Mesenchymal stem cell (in vitro differentiated cells and primary cell): ENCODE measurements around the gene KRTAP29-1.
"Not testable (repeated sequence)": the region's sequence is repeated elsewhere in the genome, so short reads cannot be mapped to it uniquely, and the experiment has no call there.

ENCODE experiments used
- DNase-seq: peaks from one replicate; pipeline ENCODE4 v3.0.0-alpha.2; 2013
- H2AFZ ChIP-seq: one replicate; pipeline ENCODE4 v1.6.1; 2013; ENCODE audit warnings: low read depth, mild to moderate bottlenecking, control low read depth, inconsistent platforms, low read length, moderate library complexity
- H2AK5ac ChIP-seq: 2 replicates; pipeline ENCODE4 v1.6.1; 2013; ENCODE audit warnings: low read length, moderate library complexity, mild to moderate bottlenecking, inconsistent platforms; ENCODE audit not compliant: severe bottlenecking
- H2BK120ac ChIP-seq: one replicate; pipeline ENCODE4 v1.6.1; 2013; ENCODE audit warnings: low read depth, mild to moderate bottlenecking, inconsistent platforms, low read length, moderate library complexity
- H2BK12ac ChIP-seq, 2 experiments: one replicate each; pipeline ENCODE4 v1.6.1; 2013; ENCODE audit warnings: inconsistent platforms in 2 of 2, low read length in 2 of 2, mild to moderate bottlenecking in 2 of 2, moderate library complexity in 2 of 2, control low read depth in 1 of 2
- H2BK15ac ChIP-seq: one replicate; pipeline ENCODE4 v1.6.1; 2013; ENCODE audit warnings: mild to moderate bottlenecking, low read depth, inconsistent platforms; ENCODE audit not compliant: poor library complexity, severe bottlenecking
- H2BK5ac ChIP-seq: 2 replicates; pipeline ENCODE4 v1.6.1; 2013; ENCODE audit warnings: low read depth, mild to moderate bottlenecking, low read length, control low read depth, inconsistent platforms; ENCODE audit not compliant: poor library complexity, severe bottlenecking
- H3K14ac ChIP-seq, 2 experiments: one replicate each; pipeline ENCODE4 v1.6.1; 2013; ENCODE audit warnings: inconsistent platforms in 2 of 2, low read length in 2 of 2, control low read depth in 1 of 2, mild to moderate bottlenecking in 1 of 2, moderate library complexity in 1 of 2
- H3K18ac ChIP-seq, 2 experiments: one replicate each; pipeline ENCODE4 v1.6.1; 2013; ENCODE audit warnings: inconsistent platforms in 2 of 2, low read length in 2 of 2, control low read depth in 1 of 2, low read depth in 1 of 2, mild to moderate bottlenecking in 1 of 2
- H3K23ac ChIP-seq, 2 experiments: one replicate each; pipeline ENCODE4 v1.6.1; 2013; ENCODE audit warnings: inconsistent platforms in 2 of 2, low read length in 2 of 2, mild to moderate bottlenecking in 2 of 2, moderate library complexity in 2 of 2, control low read depth in 1 of 2
- H3K27ac ChIP-seq: 2 replicates; pipeline ENCODE4 v1.5.1; 2013; ENCODE audit warnings: mild to moderate bottlenecking, moderate library complexity, low read length, control low read depth, inconsistent platforms; ENCODE audit not compliant: poor library complexity, severe bottlenecking
- H3K27me3 ChIP-seq, 2 experiments: 2 replicates each; pipeline versions ENCODE4 v1.6.1 to v1.7.0; 2013; ENCODE audit warnings: low read length in 2 of 2, mild to moderate bottlenecking in 2 of 2, moderate library complexity in 2 of 2, control low read depth in 1 of 2, inconsistent platforms in 1 of 2; ENCODE audit not compliant: control insufficient read depth in 1 of 2, insufficient read depth in 1 of 2
- H3K36me3 ChIP-seq, 2 experiments: 2 replicates each; pipeline versions ENCODE4 v1.6.1 to v1.7.0; 2013; ENCODE audit warnings: low read length in 2 of 2, control low read depth in 1 of 2, inconsistent platforms in 1 of 2, low read depth in 1 of 2, mild to moderate bottlenecking in 1 of 2; ENCODE audit not compliant: insufficient read depth in 2 of 2, control insufficient read depth in 1 of 2
- H3K4ac ChIP-seq, 2 experiments: one replicate each; pipeline ENCODE4 v1.6.1; 2013; ENCODE audit warnings: inconsistent platforms in 2 of 2, low read length in 2 of 2, mild to moderate bottlenecking in 2 of 2, moderate library complexity in 2 of 2, control low read depth in 1 of 2, low read depth in 1 of 2
- H3K4me1 ChIP-seq: 2 replicates; pipeline ENCODE4 v1.6.1; 2013; ENCODE audit warnings: low read depth, low read length, control low read depth; ENCODE audit not compliant: control insufficient read depth, insufficient read depth
- H3K4me2 ChIP-seq: 2 replicates; pipeline ENCODE4 v1.6.1; 2013; ENCODE audit warnings: low read length, mild to moderate bottlenecking, inconsistent platforms; ENCODE audit not compliant: poor library complexity, severe bottlenecking
- H3K4me3 ChIP-seq, 2 experiments: 2 replicates each; pipeline versions ENCODE4 v1.5.1 to v1.7.0; 2013; ENCODE audit warnings: low read length in 2 of 2, mild to moderate bottlenecking in 2 of 2, control low read depth in 1 of 2, low read depth in 1 of 2; ENCODE audit not compliant: insufficient read depth in 1 of 2
- H3K79me1 ChIP-seq: replicated peaks from 2 replicates; pipeline ENCODE4 v1.6.1; 2013; ENCODE audit warnings: mild to moderate bottlenecking, control low read depth, low read length, inconsistent platforms; ENCODE audit not compliant: poor library complexity, severe bottlenecking
- H3K9ac ChIP-seq: 2 replicates; pipeline ENCODE4 v1.7.0; 2013; ENCODE audit warnings: mild to moderate bottlenecking, low read length, moderate library complexity
- H3K9me3 ChIP-seq: 2 replicates; pipeline ENCODE4 v1.7.0; 2013; ENCODE audit warnings: mild to moderate bottlenecking, low read length; ENCODE audit not compliant: control insufficient read depth
- H4K8ac ChIP-seq: one replicate; pipeline ENCODE4 v1.6.1; 2013; ENCODE audit warnings: inconsistent platforms, mild to moderate bottlenecking, low read length, moderate library complexity
- H4K91ac ChIP-seq: one replicate; pipeline ENCODE4 v1.6.1; 2013; ENCODE audit warnings: mild to moderate bottlenecking, low read length, inconsistent platforms
- WGBS: methylation state at CpG from one replicate; pipeline ENCODE4 v1.1.7; 2013; ENCODE audit warnings: mixed read lengths; 5-methylcytosine and 5-hydroxymethylcytosine counted together

KRTAP29-1 gene

DNA sequence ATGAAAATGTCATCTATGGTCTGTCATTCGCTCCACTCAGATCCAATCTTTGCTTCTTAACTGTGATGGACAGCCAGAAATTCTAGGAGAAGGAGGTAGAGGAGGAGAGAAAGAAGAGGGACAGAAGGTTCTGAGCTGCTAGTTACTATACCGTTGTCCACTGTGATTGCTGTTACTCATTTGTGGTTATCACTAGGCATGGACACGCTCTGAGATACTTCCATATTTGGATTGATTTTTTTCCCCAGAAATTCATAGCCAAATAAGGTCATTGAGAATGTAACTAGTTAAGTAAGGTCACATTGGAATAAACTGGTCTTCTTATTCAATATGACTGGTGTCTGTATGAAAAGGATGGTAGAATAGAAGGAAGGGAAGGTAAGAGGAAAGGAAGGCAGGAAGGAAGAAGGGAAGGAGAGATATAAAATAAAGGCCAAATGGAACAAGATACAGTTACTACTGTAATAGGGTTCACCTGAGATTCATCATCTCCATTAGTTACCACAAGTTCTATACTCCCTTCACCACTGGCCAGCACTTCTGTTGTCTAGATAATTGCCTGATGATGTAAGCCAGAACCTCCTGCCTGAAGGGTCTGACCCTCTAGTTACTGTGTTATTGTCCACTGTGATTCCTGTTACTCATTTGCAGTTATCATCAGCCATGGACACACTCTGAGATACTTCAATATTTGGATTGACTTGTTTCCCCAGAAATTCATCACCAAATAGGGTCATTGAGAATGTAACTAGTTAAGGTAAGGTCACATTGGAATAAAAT, 24.3 kb downstream of the KRTAP29-1 start:
- WGBS, result 88% methylated on average over 3 of the region's 3 CpGs
- H3K9me3 ChIP-seq, result no peaks in the 10 kb centered on the region
- H3K36me3 ChIP-seq, result no peaks in the 10 kb centered on the region

GRCh38 chr17:41275648-41276190, 26.9 kb downstream of the KRTAP29-1 start, which contains the start of gene KRTAP9-7:
KRTAP9-7 (plus strand) TSS chr17:41275698; CDS start chr17:41275698, 0 bp downstream.
- not testable (repeated sequence) for H4K91ac ChIP-seq, H2BK120ac ChIP-seq, H2AK5ac ChIP-seq, H3K4me3 ChIP-seq, H3K9ac ChIP-seq, H3K9me3 ChIP-seq, H3K4ac ChIP-seq, H3K23ac ChIP-seq, H2BK12ac ChIP-seq, H2AFZ ChIP-seq, H3K79me1 ChIP-seq, DNase-seq, H2BK5ac ChIP-seq, H2BK15ac ChIP-seq, H3K4me1 ChIP-seq, H3K27ac ChIP-seq, H3K18ac ChIP-seq, H3K36me3 ChIP-seq, H3K27me3 ChIP-seq, H3K4me2 ChIP-seq
- peak within 1 kb of the TSS; percentile 29 for H4K8ac ChIP-seq
- 75% methylated on average over 3 of the region's 3 CpGs for WGBS
- peak within 1 kb of the TSS in 1 of 2 experiments; percentile 2 for H3K14ac ChIP-seq

More for the DNA sequence above, 24.3 kb downstream of the KRTAP29-1 start:
- no peak overlapping the region for H3K14ac ChIP-seq
- peak overlapping the region; percentile 83 for H3K27ac ChIP-seq
- H3K4me2 ChIP-seq, result no peak overlapping the region
- H4K8ac ChIP-seq, result no peak overlapping the region
- peak overlapping the region; percentile 99 for H2AK5ac ChIP-seq
- peaks cover 0 to 9% of the 10 kb centered on the region in 2 experiments for H3K27me3 ChIP-seq
- no peak overlapping the region for H2BK12ac ChIP-seq
- no peak overlapping the region for H4K91ac ChIP-seq
- peaks cover 3% of the 10 kb centered on the region for H3K4me1 ChIP-seq
- no peak overlapping the region for H3K18ac ChIP-seq
- H2AFZ ChIP-seq, result no peak overlapping the region
- no peak overlapping the region for H3K4ac ChIP-seq
- no peak overlapping the region for H2BK120ac ChIP-seq
- no peak overlapping the region for H3K4me3 ChIP-seq
- no peaks in the 10 kb centered on the region for H3K79me1 ChIP-seq
- DNase-seq, result no peak
- no peak overlapping the region for H2BK5ac ChIP-seq
- no peak overlapping the region for H2BK15ac ChIP-seq
- no peak overlapping the region for H3K9ac ChIP-seq
- no peak overlapping the region for H3K23ac ChIP-seq

DNA sequence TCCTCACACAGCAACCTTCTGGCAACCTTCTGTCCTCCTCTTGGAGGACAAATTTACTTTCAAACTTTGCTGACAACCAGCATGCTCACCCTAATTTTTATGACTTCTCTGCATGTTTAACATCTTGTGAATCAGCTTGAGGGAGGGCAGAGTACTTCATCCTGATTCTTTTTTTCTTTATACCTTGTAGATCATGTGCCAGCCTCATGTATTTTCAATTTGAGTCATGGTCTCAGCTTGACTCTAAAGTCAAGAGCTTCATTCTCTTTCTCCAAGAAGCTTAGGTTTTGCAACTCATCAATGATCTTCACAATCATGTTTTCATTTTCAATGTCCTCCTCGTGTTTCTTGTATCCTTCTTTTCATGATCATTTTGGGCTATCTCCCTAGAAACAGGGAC, 30.8 kb downstream of the KRTAP29-1 start:
- H3K9ac ChIP-seq, result no peak overlapping the region
- H2AFZ ChIP-seq, result no peak overlapping the region
- no peaks in the 10 kb centered on the region for H3K36me3 ChIP-seq
- H3K4me2 ChIP-seq, result no peak overlapping the region
- H2BK120ac ChIP-seq, result no peak overlapping the region
- H2BK5ac ChIP-seq, result no peak overlapping the region
- no peak for DNase-seq
- no peak overlapping the region for H3K18ac ChIP-seq
- no CpG with 5 or more reads among the region's 1 CpG for WGBS
- peaks cover 0 to 9% of the 10 kb centered on the region in 2 experiments for H3K27me3 ChIP-seq
- H2AK5ac ChIP-seq, result no peak overlapping the region
- peaks cover 3% of the 10 kb centered on the region for H3K4me1 ChIP-seq
- no peak overlapping the region for H3K14ac ChIP-seq
- H3K27ac ChIP-seq, result no peak overlapping the region
- no peak overlapping the region for H4K91ac ChIP-seq
- H3K4me3 ChIP-seq, result no peak overlapping the region
- no peaks in the 10 kb centered on the region for H3K79me1 ChIP-seq
- no peak overlapping the region for H2BK15ac ChIP-seq
- no peak overlapping the region for H2BK12ac ChIP-seq
- H4K8ac ChIP-seq, result no peak overlapping the region
- H3K23ac ChIP-seq, result no peak overlapping the region
- no peaks in the 10 kb centered on the region for H3K9me3 ChIP-seq
- no peak overlapping the region for H3K4ac ChIP-seq

GRCh38 chr17:41271323-41271722, 31.3 kb downstream of the KRTAP29-1 start:
- H4K91ac ChIP-seq, H2BK12ac ChIP-seq, H3K23ac ChIP-seq, H3K9ac ChIP-seq, H3K4me1 ChIP-seq, H3K9me3 ChIP-seq, H4K8ac ChIP-seq, H2AFZ ChIP-seq, H3K36me3 ChIP-seq, H3K27me3 ChIP-seq, H3K4me2 ChIP-seq, H2BK5ac ChIP-seq, H2BK15ac ChIP-seq, DNase-seq, H3K79me1 ChIP-seq, H3K4ac ChIP-seq, H3K18ac ChIP-seq, H3K4me3 ChIP-seq, H3K27ac ChIP-seq, H2AK5ac ChIP-seq, H3K14ac ChIP-seq, H2BK120ac ChIP-seq: not testable (repeated sequence)
- no CpG with 5 or more reads among the region's 1 CpG for WGBS
